HG03571 (cell line): ENCODE measurements around the gene RNF114.
"Not testable (repeated sequence)": the region's sequence is repeated elsewhere in the genome, so short reads cannot be mapped to it uniquely, and the experiment has no call there.

Experiments used
- ATAC-seq: cut with Tn5 transposase; IDR thresholded peaks from one replicate; pipeline ENCODE4 v1.9.1; 2021; ENCODE audit not compliant: unreplicated experiment

Gene RNF114, protein sequence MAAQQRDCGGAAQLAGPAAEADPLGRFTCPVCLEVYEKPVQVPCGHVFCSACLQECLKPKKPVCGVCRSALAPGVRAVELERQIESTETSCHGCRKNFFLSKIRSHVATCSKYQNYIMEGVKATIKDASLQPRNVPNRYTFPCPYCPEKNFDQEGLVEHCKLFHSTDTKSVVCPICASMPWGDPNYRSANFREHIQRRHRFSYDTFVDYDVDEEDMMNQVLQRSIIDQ

DNA sequence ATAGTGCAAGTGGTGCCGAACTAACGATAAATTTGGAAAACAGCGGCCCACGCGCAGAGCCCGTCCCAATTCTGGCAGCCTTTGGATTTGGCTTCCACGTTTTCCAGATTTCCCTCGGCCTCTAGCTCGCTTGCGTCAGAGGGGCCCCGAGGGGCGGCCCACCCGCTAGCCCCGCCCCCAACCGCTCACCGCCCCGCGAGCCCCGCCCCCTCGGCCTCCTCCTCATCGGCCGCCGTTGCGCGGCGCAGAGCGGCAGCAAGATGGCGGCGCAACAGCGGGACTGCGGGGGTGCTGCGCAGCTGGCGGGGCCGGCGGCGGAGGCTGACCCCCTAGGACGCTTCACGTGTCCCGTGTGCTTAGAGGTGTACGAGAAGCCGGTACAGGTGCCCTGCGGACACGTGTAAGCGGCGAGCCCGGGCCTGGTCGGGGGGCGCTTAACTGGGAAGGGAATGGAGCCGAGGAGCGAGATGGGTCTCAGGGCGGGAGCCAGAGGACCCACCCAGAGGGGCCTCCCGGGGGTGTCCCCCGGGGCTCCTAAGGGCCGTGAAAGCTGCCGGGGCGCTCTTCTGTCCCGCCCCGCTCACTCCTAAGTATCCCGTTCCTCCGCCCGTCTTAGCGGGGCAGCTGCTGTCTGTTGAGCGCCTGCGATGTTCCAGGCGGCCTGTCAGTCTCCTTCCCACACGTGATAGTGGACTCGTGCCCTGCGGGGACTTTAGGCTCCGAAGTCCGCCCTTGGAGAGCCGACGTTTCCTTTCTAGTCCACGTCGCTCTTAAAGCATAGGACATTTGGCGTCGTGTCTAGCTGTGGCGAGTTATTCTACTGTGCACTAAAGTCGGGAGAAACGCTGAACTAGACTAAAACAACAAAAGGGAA is at the start of gene RNF114:
RNF114 (plus strand) TSS at position 245 of the 874 bp plus-strand sequence; CDS start at position 261, 16 bp downstream.
- ATAC-seq = peak; percentile 60

DNA sequence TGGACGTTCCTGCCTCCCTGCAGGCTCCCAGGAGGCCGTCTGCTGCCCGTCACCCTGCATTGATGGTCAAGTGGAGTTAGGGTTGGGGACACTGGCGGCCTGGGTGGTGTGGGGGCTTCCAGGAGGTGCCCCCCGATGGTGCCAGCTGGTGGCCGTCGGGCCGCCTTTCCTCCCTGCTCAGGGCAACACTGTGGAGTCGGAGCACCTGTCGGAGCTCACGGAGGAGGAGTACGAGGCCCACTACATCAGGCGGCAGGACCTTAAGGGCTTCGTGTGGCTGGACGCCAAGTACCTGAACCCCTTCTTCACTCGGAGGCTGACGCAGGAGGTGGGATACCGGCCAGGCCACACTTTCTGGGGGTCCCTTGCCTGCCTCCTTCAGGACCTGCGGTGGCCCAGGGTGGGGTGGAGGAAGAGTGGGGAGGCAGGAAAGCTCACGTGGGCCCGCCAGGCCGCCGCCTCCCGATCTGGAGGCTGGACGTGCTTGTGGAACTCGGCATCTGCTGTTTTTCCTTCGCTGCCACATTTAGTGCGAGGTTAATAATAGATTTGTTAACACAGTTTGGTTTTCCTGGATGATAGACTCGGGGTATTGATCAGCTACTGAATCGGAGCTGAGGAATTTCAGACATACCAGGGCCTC is 49.5 kb upstream of the RNF114 start:
- ATAC-seq = no peak

DNA sequence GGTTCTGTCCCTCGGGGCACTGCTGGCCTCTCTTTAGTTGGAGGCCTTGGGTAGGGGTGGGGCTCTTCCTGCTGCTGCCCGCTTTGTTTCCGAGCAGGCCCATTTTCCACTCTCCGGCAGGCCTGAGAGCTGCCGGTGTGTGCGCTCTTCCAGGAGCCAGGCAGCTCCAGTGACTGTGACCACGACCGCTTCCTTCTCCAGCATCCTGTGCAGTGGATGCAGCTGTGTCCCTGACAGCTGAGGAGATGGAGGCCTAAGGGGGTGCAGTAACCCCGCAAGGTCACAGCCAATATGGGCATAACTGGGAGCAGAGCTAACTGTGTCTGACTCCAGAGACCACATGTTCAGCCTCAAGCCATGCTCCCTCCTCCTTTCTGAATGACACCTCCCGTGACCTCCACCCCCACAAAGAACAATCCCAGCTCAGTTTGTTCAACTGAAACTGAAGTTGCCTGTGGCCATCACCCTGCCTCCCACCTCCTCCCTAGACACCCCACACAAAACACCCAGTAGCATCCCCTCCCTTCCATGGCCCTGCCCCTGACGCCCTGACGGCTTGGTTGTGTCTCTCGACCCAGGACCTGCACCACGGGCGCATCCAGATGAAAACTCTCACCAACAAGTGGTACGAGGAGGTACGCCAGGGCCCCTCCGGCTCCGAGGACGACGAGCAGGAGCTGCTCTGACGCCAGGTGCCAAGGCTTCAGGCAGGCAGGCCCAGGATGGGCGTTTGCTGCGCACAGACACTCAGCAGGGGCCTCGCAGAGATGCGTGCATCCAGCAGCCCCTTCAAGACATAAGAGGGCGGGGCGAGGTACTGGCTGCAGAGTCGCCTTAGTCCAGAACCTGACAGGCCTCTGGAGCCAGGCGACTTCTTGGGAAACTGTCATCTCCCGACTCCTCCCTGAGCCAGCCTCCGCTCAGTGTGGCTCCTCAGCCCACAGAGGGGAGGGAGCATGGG is 48.7 kb upstream of the RNF114 start:
- ATAC-seq = no peak

DNA sequence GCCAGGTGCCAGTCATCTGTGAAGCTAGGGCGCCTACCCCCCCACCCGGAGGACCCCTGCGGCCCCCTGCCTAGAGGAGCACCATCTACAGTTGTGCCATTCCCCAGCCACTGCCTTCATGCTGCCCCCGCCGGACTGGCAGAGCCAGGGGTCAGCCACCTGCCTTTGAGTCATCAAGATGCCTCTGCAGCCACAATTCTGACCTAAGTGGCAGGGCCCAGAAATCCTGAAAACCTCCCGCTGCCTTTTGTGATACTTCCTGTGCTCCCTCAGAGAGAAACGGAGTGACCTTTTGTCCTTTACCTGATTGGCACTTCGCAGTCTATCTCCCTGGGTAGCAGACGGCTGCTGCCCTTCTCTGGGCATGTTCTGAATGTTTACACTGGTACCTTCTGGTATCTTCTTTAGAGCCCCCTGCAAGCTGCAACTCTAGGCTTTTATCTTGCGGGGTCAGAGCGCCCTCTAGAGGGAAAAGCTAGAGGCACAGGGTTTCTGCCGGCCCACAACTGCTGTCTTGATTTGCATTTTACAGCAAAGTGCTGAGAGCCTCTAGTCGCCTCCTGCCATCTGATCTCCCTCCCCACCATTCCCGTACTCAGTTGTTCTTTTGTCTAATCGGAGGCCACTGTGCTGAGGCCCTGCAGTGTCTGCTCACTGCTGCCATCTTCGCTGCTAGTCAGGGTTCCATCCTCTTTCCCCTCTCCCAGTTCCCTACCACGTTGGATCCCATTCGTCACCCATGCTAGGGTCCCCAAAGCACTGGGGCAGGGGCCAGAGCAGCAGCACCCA is 47.8 kb upstream of the RNF114 start:
- no peak for ATAC-seq

DNA sequence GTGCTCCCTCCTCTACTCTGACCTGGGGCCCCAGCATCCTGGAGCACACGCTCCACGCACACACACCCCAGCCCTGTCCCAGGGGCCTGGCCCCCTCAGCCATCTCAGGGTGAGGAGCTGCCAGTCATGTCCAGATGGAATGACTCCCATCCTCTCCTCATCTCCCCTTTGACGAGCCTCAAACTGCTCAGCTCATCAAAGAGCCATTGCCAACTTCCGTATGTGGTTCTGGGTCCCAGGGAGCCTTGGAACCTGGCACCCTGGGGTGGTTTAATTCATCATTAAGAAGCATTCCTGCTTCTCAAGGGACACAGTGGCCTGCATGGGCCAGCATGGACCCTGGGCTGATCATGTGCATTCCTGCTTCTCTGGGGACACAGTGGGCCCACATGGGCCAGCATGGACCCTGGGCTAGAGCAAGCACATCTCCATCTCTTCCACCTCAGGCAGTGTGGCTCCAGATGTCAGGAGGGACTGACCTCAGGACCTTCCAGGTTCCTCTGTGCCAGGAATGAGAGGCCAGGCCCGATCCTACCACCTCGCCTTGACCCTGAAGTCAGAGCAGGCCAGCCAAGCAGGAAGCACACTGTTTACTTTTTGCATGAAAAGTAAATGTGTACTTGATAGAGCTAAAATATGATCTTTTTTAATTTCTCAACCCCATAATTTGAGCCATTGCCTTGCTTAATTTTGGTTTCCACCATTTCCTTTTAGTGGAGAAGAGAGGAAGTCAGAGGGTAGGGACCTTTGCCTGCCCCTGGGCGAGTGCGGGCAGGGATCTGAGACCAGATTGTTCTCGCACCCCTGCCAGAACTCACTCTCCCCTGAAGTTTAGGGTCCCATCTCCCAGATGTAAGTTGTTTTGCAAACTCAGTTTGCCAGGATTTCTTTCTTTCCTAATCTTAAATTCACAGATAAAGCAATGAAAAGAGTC is 46.9 kb upstream of the RNF114 start:
- ATAC-seq = no peak

DNA sequence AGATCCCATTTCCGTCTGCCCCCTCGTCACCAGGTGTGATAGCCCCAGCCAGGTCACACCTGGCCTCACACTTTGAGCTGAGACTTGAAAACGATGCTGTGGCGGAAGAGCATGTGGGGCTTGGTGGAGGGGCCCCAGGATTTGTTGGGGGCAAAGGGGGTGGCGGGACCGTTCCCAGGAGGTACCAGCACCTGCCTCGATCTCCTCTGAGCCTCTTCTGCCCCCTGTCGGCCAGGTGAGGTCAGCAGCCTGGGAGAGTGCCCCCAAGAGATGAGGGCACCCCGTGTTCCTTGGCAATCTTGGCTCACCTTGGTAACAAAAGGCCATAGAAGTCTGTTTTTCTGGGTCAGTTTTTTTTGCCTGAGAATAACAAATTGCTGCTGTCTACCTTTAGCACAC is 46.3 kb upstream of the RNF114 start:
- ATAC-seq = no peak

DNA sequence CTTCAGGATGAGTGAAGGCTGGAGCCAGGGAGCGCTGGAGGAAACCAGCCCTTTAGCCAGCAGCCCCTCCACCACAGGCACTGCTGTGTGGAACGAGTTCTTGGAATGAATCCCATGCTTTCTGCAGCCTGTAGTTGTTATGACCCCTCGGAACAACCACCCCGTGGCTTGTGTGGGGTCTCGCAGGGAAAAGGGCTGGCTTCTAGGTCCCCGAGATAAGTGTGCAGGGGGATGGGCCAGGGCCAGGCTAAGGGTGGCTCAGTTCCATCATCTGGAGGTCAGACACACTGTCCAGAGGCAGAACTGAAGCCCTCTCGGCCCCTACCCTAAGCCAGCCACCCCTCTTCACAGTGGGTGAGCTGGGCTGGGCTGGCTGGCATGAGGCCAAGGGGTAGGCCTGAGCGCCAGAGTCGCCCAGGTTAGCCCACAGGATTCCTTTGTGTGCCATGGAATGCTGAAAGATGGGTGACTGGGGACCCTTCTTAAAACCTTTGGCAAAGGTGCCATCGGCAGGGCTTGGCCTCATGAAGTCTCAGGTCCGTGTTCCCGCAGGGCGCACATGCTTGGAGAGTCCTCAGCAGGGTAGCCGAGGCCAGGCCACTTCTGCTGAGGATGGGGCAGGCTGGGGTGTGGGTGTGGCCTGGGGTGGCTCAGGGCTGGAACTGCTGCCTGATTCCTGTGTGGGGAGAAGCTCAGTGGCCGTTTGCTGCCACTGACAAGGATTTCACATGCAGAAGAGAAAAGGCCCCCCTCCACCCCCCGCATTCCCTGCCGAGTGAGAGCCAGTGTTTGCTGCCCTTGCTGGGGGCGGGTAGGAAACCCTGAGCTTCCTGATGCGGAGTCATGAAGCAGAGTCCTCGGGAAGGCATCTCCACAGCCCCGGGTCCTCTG is 45.5 kb upstream of the RNF114 start:
- no peak for ATAC-seq

DNA sequence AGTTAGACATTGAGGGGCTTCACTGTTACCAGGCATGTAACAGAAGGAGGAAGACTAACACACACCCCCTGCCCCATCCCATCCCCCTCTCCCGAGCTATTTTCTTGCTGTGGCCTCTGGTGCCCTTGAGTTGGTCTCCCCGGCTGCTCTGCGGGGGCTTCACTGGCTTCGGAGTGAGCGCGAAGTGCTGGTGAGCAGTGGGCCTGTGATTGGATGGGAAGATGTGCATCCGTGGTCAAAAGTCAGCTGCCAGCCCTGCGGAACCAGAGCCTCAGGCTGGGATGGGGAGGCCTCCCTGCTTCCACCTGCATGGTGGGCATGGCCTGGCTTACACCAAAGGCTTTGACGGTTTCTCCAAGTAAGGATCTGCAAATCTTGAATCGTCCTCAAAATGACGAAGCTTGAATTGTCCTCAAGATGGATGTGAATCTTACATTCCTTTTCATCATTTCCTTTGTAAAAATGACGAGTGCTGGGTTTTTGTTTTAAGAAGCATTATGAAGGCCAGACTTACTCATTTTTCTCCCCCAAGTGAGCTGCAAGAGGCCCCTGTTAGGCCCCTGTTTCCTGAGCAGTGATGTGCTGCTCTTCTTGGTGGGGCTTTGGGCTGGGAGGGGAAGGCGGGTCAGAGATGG is 44.6 kb upstream of the RNF114 start:
- no peak for ATAC-seq

DNA sequence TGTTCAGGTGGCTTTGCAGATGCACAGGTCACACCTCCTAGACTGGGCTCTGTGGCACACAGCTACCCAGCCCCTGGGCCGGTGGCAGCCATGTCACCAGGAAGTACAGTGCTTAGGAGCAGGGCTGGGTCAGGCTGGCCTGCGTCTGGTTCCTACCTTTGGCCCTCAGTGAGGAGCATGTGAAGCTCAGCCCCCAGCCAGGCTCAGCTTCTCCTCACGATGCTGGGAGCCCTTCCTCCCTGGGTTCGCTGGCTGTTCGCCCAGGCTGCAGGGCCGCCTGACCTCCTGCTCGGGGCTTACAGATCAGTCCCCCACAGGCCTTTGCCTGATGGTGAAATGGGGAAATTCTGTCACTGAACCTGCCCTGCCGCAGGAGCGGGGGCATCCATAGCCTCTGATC is 43.9 kb upstream of the RNF114 start:
- ATAC-seq = no peak

DNA sequence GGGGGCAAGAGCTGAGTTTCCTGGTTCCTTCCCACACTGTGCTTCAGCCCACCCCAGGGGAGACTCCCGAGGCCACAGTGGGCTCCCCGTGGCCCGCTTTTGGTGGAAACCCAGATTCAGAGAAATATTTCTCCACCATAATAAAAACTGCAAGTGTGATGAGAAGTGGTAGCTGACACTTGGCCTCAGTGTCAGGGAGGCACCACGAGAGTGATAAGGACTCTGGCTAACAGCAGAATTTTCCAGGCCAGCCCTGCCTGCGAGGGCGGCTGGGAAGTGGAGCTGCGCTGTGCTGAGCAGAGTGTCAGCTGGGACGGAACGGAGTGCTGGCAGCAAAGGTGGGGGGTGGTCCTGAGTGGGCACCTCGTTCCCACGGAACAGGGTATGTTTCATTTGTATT is 43.4 kb upstream of the RNF114 start:
- no peak for ATAC-seq

DNA sequence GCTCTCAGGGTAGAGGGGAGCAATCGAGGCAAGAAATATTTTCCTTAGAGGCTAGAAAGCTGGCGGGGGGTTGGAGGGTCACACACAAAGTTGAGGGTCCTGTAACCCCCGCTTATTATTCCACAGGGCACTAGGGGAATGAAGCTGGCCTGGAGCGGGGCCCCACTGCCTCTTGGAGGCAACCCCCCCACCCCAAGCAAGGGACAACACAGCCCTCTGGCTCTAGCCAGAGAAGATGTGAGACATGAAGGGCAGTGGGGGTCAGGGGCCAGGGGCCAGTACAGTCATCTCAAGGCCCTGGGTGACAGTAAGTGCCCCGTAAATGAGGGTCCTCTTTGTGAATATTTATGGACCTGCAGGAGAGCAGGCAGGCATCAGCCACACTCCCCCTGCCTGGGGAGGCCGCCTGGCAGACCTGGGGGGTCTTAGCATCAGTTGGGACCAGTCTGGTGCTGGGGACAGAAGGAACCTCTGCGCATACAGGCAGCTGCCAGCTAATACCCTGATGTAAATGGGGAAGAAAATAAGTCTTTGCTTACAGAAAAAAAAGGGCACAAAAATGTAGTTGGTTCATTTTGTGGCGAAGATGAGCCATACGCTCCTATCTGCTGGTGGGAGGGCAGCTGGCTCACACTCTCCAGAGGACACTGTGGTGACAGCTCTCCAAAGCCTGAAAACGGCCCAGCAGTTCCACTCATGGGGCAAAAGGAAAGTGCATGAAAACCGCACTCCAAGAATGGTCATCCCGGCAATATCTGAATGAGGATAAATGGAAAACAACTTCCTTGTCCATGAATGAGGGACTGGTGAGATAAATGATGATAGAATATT is 42.7 kb upstream of the RNF114 start:
- ATAC-seq = no peak

DNA sequence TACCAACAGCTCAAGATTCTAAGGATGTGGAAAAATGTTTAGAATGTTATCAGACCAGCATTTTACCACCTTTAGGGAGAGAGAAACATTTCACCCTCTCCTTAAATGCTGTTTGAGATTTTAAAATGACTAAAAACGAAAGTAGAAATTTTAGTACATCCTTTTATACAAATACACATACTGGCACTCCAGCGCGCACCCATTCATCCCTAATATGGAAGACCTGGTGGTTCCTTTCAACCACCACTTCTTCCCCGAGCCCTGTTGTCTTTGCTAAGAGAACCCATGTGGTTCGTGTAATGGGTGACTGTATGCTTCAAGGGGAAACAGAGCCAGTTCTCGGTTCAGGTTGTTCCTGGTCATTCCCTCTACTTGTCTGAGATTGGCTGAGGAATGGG is 42.1 kb upstream of the RNF114 start:
- ATAC-seq = no peak

DNA sequence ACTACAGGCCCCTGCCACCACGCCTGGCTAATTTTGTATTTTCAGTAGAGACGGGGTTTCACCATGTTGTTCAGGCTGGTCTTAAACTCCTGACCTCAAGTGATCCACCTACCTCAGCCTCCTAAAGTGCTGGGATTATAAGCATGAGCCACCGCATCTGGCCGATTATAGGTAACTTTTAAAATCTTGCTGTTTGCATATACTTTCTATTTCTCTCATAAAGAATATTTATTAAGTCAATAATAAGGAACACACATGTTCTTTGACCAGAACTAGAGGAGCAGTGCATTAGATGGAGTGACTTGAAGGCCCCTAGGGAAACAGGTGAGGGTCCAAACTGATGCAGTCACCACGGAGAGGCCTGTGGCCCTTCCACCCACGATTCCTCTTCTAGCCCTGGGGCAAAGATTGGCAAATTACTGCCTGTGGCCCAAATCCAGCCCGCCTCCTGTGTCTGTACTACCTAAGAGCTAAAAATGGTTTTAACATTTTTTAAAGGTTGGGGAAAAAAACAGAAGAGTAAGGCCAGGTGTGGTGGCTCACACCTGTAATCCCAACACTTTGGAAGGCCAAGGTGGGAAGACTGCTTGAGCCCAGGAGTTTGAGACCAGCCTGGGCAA is 40.6 kb upstream of the RNF114 start:
- ATAC-seq = not testable (repeated sequence)

DNA sequence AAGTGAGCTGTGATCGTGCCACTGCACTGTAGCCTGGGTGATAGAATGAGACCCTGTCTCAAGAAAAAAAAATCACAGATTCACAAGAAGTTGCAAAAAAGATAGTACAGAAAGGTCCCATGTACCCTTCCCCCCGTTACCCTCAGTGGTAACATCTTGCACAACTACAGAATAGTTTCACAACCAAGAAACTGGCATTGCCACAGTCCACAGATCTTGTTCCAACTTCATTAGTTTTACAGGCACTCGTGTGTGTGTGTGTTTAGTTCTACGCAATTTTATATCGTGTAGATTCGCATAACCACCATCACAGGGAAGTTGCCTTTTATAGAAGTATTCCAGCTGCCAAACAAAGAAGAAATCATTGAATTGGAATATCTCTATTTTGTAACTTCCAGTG is 40.0 kb upstream of the RNF114 start:
- ATAC-seq = no peak

DNA sequence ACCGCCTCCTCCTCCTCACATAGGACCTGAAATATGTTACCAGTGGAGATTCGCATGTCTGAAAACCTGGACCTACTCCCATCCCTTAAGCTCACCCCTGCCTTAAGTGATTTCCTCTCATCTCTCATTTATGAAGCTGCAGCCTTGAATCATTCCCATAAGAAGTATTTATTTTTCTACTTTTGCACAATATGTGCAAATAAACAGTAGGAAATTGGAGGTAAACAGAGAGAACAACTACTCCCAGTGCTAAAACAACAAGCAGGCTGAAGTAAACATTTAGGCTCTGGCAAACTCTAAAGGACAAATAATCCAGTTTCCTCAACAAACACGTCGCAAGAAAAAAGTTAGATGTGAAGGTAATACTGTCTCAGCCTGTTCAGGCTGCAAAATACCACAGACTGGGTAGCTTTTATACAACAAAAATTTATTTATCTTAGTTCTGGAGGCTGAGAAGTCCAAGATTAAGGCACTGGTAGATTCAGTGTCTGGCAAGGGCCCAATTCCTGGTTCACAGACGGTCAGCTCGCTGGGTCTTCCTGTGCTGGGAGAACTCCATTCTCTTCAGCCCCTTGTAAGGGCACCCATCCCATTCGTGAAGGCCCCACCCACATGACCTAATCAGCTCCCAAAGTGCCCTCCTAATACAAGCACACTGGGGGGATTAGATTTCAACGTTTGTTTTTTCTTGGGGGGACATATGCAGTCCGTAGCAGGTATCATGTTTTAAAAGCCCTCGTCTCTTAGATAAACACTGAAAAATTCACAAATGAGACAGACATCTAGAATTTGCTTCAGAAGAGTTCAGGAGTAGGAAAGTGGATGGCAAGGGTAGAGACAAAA is 36.4 kb upstream of the RNF114 start:
- no peak for ATAC-seq
